GM12801 (cell line): Measurements from ENCODE around the gene PNCK.

ENCODE experiments used
- CTCF ChIP-seq: IDR thresholded peaks from one replicate; pipeline ENCODE4 v1.5.1; 2011; ENCODE audit warnings: control low read depth; ENCODE audit not compliant: insufficient read length; ENCODE audit errors: extremely low read depth

The PNCK gene

GRCh38 chrX:153622661-153623309 is 50.8 kb downstream of the PNCK start:
- TF ChIP-seq CTCF = no peak

GRCh38 chrX:153621949-153622598 is 51.5 kb downstream of the PNCK start:
- no peak for TF ChIP-seq CTCF

GRCh38 chrX:153620576-153620975 is 53.0 kb downstream of the PNCK start:
- no peak for TF ChIP-seq CTCF
